Activated T-cell treated with anti-CD3 and anti-CD28 coated beads, Interleukin-2, amount 50 U/mL, for 4 hours (primary cell): Measurements from ENCODE around the gene TOMM20. TPM values are rescaled to one million over a fixed set of nuclear protein-coding genes. Genes with fewer than 3 reads are reported as not detected.

ENCODE experiments used
- total RNA-seq, 3 donors: library from RNA; stranded (reverse); gene quantifications; one replicate each; pipeline ENCODE4 v1.2.1, GENCODE V29; 2021

TOMM20 gene
- total RNA-seq, 3 donors from 2014 or later, result 154 to 173 (median 172) TPM

Other genes with a start within 250 kb of the TOMM20 start
- gene RBM34, start 32.4 kb upstream of the TOMM20 start, total RNA-seq, result 100 to 1,000 TPM; 149 to 159 (median 159) TPM
- gene ARID4B, start 199.3 kb upstream of the TOMM20 start, total RNA-seq, result 10 to 100 TPM; 26.9 to 41.5 (median 36.4) TPM
- 10 to 100 TPM; 20.9 to 21.9 (median 21.5) TPM for gene GGPS1, start 199.7 kb upstream of the TOMM20 start, total RNA-seq
- gene TBCE, start 238.6 kb upstream of the TOMM20 start, total RNA-seq, result 10 to 100 TPM; 20.4 to 24.7 (median 23.9) TPM